CD4-positive, alpha-beta T cell (primary cell): ENCODE results near the gene CACNA2D3. TPM values are rescaled to one million over a fixed set of nuclear protein-coding genes. Genes with fewer than 3 reads are reported as not detected.

Experiments used
- ATAC-seq: fragments of 200-7000 bp; cut with Tn5 transposase; one replicate; pipeline ENCODE4 v1.10.0; 2022; ENCODE audit warnings: mild to moderate bottlenecking; ENCODE audit not compliant: poor library complexity
- CTCF ChIA-PET: fragments of 350-600 bp; sonication (Branson Sonifier 250); formaldehyde crosslinking; loops from one replicate; lab custom pipeline; 2021; ENCODE audit warnings: antibody characterized with exemption, inconsistent platforms; lab: Charles Lee
- POLR2A ChIA-PET: fragments of 350-600 bp; sonication (Branson Sonifier 250); formaldehyde crosslinking; loops from one replicate; lab custom pipeline; 2021; ENCODE audit warnings: antibody characterized with exemption, inconsistent platforms; lab: Charles Lee
- DNase-seq, 14 experiments: peaks; one replicate each; pipeline ENCODE4 v3.0.0-alpha.2; 2013 to 2020; ENCODE audit warnings: mixed read lengths in 2 of 14
- H3K27ac ChIP-seq, 2 donors: one replicate each; pipeline versions ENCODE4 v1.5.1 to v1.7.0; 2013; ENCODE audit warnings: low read length in 2 of 2, low read depth in 1 of 2, mild to moderate bottlenecking in 1 of 2
- H3K27me3 ChIP-seq, 2 experiments: 1 replicate in 1 of 2; 2 replicates in 1 of 2; pipeline versions ENCODE4 v1.6.1 to v1.7.0; 2013; ENCODE audit warnings: low read length in 2 of 2, control low read depth in 1 of 2, mild to moderate bottlenecking in 1 of 2, moderate library complexity in 1 of 2; ENCODE audit not compliant: insufficient read depth in 2 of 2, control insufficient read depth in 1 of 2
- H3K36me3 ChIP-seq: one replicate; pipeline ENCODE4 v1.6.1; 2013; ENCODE audit warnings: low read length, control low read depth; ENCODE audit not compliant: insufficient read depth
- H3K4me1 ChIP-seq: one replicate; pipeline ENCODE4 v1.6.1; 2013; ENCODE audit warnings: low read length, control low read depth; ENCODE audit not compliant: insufficient read depth
- H3K4me3 ChIP-seq: one replicate; pipeline ENCODE4 v1.5.1; 2013; ENCODE audit warnings: mild to moderate bottlenecking, low read length, moderate library complexity
- H3K9me3 ChIP-seq, 2 experiments: 1 replicate in 1 of 2; 2 replicates in 1 of 2; pipeline versions ENCODE4 v1.6.1 to v1.7.0; 2013; ENCODE audit warnings: low read length in 2 of 2, mild to moderate bottlenecking in 2 of 2, control low read depth in 1 of 2, moderate library complexity in 1 of 2; ENCODE audit not compliant: control insufficient read depth in 1 of 2, insufficient read depth in 1 of 2
- H3K27ac Mint-ChIP-seq: one replicate; pipeline ENCODE4 v1.8.0; 2020; ENCODE audit warnings: mixed read lengths
- H3K27me3 Mint-ChIP-seq: one replicate; pipeline ENCODE4 v1.8.0; 2021; ENCODE audit warnings: mixed read lengths
- H3K36me3 Mint-ChIP-seq: one replicate; pipeline ENCODE4 v1.8.0; 2021; ENCODE audit warnings: low read depth, mixed read lengths
- H3K4me1 Mint-ChIP-seq: one replicate; pipeline ENCODE4 v1.8.0; 2021; ENCODE audit warnings: low read depth, mixed read lengths
- H3K4me3 Mint-ChIP-seq: one replicate; pipeline ENCODE4 v1.8.0; 2020; ENCODE audit warnings: mild to moderate bottlenecking, mixed read lengths
- H3K9me3 Mint-ChIP-seq: one replicate; pipeline ENCODE4 v1.8.0; 2020; ENCODE audit warnings: mixed read lengths
- CTCF ChIP-seq: fragments of 200-600 bp; IDR thresholded peaks from one replicate; pipeline ENCODE4 v1.8.0; 2022; ENCODE audit warnings: antibody characterized with exemption, mild to moderate bottlenecking
- intact Hi-C, 2 experiments: fragments of 100-400 bp; cut with DNase I in 1 of 2; cut with micrococcal nuclease in 1 of 2; formaldehyde crosslinking; loops; one replicate each; pipeline versions ENCODE4 v1.15.1 to v1.9.0; 2023 to 2025; cut with DNase I, micrococcal nuclease
- total RNA-seq, 174 experiments: library from RNA in 2 of 174; stranded (reverse) in 2 of 174; gene quantifications; one replicate each; pipeline ENCODE4 v1.2.3 and lab custom pipeline; 2021 to 2026

Gene CACNA2D3
- total RNA-seq, 2 experiments from 2014 or later: 0.08 TPM; not detected in 1

GRCh38 chr3:54764911-54765310 is 642.6 kb downstream of the CACNA2D3 start:
- TF ChIP-seq CTCF: no peak
- CTCF ChIA-PET: no interaction called here
- H3K4me3 Mint-ChIP-seq: no peak overlapping the region
- no peak overlapping the region for H3K4me3 ChIP-seq
- no peaks in the 10 kb centered on the region for H3K27me3 ChIP-seq
- no peak overlapping the region for H3K27ac Mint-ChIP-seq
- POLR2A ChIA-PET: no interaction called here
- no peaks in the 10 kb centered on the region for H3K36me3 Mint-ChIP-seq
- H3K27ac ChIP-seq: no peak overlapping the region
- intact Hi-C loops: no loop called here
- H3K36me3 ChIP-seq: no peaks in the 10 kb centered on the region
- ATAC-seq (no peak), DNase-seq (no peak)
- no peaks in the 10 kb centered on the region for H3K9me3 Mint-ChIP-seq
- H3K4me1 Mint-ChIP-seq: no peaks in the 10 kb centered on the region
- no peaks in the 10 kb centered on the region for H3K27me3 Mint-ChIP-seq
- no peaks in the 10 kb centered on the region for H3K4me1 ChIP-seq
- peaks cover 0 to 3% of the 10 kb centered on the region in 2 experiments for H3K9me3 ChIP-seq

- no peak overlapping the region for H3K4me3 Mint-ChIP-seq
- TF ChIP-seq CTCF: no peak
- ChIA-PET POLR2A (no interaction called here), CTCF (no interaction called here)
- H3K4me1 ChIP-seq: no peaks in the 10 kb centered on the region
- H3K27me3 ChIP-seq: no peaks in the 10 kb centered on the region
- H3K27me3 Mint-ChIP-seq: no peaks in the 10 kb centered on the region
- no peak overlapping the region for H3K27ac ChIP-seq
- intact Hi-C loops: no loop called here
- H3K9me3 ChIP-seq: no peaks in the 10 kb centered on the region
- no peaks in the 10 kb centered on the region for H3K36me3 ChIP-seq
- no peak overlapping the region for H3K27ac Mint-ChIP-seq
- H3K4me1 Mint-ChIP-seq: no peaks in the 10 kb centered on the region
- no peaks in the 10 kb centered on the region for H3K36me3 Mint-ChIP-seq
- no peak overlapping the region for H3K4me3 ChIP-seq
- ATAC-seq (no peak), DNase-seq (no peak)
- no peaks in the 10 kb centered on the region for H3K9me3 Mint-ChIP-seq
Observed at GRCh38 chr3:54771050-54771449, 648.7 kb downstream of the CACNA2D3 start.

- Mint-ChIP-seq H3K27me3 (no peaks in the 10 kb centered on the region), H3K36me3 (no peaks in the 10 kb centered on the region), H3K27ac (no peak overlapping the region), H3K4me3 (no peak overlapping the region), H3K4me1 (no peaks in the 10 kb centered on the region), H3K9me3 (no peaks in the 10 kb centered on the region)
- ATAC-seq (no peak), DNase-seq (no peak)
- Histone ChIP-seq H3K36me3 (no peaks in the 10 kb centered on the region), H3K27ac (no peak overlapping the region), H3K9me3 (no peaks in the 10 kb centered on the region), H3K4me1 (no peaks in the 10 kb centered on the region), H3K4me3 (no peak overlapping the region), H3K27me3 (no peaks in the 10 kb centered on the region)
- intact Hi-C loops: no loop called here
- CTCF ChIA-PET: interaction anchor here (0.6 kb wide), 1 partner anchor 902 kb away, joined by 3 read pairs; no protein-coding TSS in a partner anchor
- TF ChIP-seq CTCF: no peak
- POLR2A ChIA-PET: no interaction called here
Observed at GRCh38 chr3:54772051-54772450, 649.7 kb downstream of the CACNA2D3 start.
